Measurements from ENCODE around the gene YTHDF2. TPM values are rescaled to one million over a fixed set of nuclear protein-coding genes. Genes with fewer than 3 reads are reported as not detected.

The YTHDF2 gene
- total RNA-seq, 1 donor from 2014 or later = 94.1 TPM

GRCh38 chr1:28803662-28804061 lies 66.9 kb downstream of the YTHDF2 start:
- DNase-seq = no peak

DNA sequence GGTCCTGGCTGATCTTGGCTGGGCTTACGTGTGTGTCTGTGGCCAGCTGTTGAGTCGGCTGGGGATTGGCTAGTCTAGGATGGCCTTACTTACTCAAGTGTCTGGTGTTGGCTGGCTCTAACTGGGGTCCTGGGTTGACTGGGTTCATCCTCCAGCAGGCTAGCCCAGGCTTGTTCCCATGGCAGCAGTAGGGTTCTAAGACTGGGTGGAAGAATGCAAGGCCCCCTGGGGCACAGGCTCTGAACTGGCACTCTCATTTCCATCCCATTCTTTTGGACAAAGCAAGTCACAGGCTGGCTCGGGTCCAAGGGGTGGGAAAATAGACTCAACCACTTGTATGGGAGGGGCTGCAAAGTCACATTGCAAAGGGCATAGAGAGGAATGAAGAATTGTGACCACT lies 67.3 kb downstream of the YTHDF2 start:
- DNase-seq = no peak

DNA sequence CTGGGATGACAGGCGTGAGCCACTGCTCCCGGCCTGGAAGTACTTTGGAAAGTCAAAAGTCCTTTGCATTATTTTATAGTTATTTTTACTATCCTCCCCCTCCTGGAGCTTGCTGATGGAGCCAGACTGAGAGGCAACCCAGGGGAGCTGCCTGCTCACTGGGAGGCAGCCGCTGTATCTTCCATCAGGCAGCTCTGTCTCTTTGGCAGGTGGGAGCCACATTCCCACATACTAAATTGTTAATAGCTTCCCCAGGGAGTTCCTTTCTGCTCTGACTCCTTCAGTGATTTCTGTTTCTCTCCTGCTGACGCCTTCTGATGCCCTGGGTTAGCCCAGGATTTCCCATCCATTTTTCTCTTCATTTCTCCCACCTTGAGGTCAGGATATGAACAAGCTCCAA lies 70.3 kb downstream of the YTHDF2 start:
- no peak for DNase-seq

GRCh38 chr1:28807986-28808385 lies 71.2 kb downstream of the YTHDF2 start:
- no peak for DNase-seq

- no peak for DNase-seq
Measured at GRCh38 chr1:28811369-28811765, 74.6 kb downstream of the YTHDF2 start.

- peak; percentile 25 for DNase-seq
Measured at GRCh38 chr1:28811766-28812668, 75.3 kb downstream of the YTHDF2 start, which contains the start of gene OPRD1. TSS of gene OPRD1 (plus strand) at chr1:28812170. CDS start at chr1:28812384, 214 bp downstream.

DNA sequence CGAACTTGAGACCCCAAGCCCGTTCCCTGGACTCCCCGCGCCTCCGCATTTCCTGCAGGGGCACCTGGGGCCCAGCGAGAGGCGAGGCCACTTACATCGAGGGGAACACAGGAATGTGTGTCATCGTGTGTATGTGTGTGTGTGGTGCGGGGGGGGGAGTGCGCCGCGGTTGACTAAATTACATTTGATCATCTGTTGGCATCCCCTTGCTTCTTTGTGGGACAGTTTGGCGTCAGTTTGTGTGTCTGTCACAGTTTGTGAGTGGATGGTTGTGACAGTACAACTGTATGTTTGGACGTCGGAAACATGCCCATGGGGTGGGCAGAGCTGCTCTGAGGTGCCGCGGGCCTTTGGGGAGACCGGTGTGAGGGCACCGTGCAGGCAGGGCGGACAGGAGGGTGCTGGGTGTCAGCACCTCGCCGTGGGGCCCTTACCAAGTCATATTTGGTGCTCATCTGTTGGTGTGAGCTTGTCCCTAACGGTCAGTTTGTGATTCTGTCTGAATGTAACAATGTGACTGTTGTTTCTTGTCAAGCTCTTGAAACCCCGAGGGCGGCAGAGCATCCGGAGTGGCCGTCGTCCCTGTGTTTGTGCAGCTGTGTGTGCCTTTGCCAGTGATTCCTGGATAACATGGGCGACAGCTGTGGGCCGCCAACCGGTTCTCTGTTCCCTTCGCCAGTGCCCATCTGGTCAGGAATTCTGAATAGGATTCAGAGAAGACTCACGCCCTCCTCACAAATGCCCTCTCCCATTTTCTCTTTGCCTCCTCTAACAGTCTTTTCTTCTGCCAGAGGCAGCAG lies 76.1 kb downstream of the YTHDF2 start:
- DNase-seq = no peak

DNA sequence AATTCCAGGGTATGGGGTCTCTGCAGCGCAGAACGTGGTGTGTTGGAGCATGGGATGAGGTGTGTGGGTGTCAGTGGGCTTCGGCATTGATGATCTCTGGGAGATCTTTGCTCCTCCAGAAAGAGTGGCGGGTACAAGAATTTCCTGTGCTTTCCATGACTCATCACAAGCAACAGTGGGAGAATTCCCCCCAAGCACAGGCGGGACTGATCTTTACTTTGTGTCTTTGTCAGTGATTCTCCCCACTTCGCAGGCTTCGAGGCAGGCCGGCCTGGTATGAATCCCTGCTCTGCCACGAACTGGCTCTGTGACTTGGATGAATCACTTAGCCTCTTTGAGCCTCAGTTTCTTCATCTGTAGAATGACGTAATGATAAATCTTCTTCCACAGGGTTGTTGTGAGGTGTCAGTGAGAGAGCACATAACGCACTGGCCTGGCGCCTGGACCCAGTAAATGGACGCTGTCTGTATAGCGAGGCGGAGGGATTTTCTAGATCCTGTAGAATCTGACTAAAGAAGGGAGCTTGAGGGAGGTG lies 77.3 kb downstream of the YTHDF2 start:
- no peak for DNase-seq

GRCh38 chr1:28815533-28816185 lies 78.9 kb downstream of the YTHDF2 start:
- DNase-seq = no peak

GRCh38 chr1:28817133-28817532 lies 80.4 kb downstream of the YTHDF2 start:
- no peak for DNase-seq

DNA sequence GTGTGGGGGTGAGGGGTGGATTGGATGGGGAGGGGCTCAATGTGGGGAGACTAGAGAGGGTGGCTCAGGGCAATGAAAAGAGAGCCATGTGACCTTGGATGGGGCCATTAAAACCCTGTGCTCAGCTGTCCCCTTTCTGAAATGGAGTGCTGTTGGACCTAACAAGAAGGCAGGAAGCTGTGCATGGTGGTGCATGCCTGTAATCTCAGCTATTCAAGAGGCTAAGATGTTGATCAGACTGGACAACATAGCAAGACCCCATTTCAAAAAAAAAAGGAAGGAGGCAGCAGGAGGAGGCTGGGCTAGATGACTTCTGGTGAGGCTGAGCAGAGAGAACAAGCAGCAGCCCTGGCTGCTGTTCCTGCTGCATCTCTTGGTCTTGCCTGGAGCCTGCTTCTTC lies 82.3 kb downstream of the YTHDF2 start:
- no peak for DNase-seq

Other genes starting within 250 kb of the YTHDF2 start
- 54.5 and 99.4 TPM in 2 replicates for gene RCC1, start 230.9 kb upstream of the YTHDF2 start, total RNA-seq
- 20.6 and 28.2 TPM in 2 replicates for gene TRNAU1AP, start 183.9 kb upstream of the YTHDF2 start, total RNA-seq
- gene RAB42, start 144.7 kb upstream of the YTHDF2 start, total RNA-seq = 2.5 and 8.8 TPM in 2 replicates
- gene TAF12, start 93.9 kb upstream of the YTHDF2 start, total RNA-seq = 18.1 and 28.6 TPM in 2 replicates
- not detected in 2 replicates for gene RNU11, start 88.3 kb upstream of the YTHDF2 start, total RNA-seq
- 13.9 and 14.1 TPM in 2 replicates for gene GMEB1, start 68.2 kb upstream of the YTHDF2 start, total RNA-seq
- gene OPRD1, start 75.2 kb downstream of the YTHDF2 start, total RNA-seq = under 0.01 TPM in 1 of 2 replicates, not detected in the other
- 36.2 and 41.2 TPM in 2 replicates for gene EPB41, start 177.6 kb downstream of the YTHDF2 start, total RNA-seq